ENCODE results near the gene OGN. TPM values are rescaled to one million over a fixed set of nuclear protein-coding genes. Genes with fewer than 3 reads are reported as not detected.

OGN gene
- total and polyA plus RNA-seq, 2 experiments from 2014 or later = 16.7 to 43.5 TPM

- Histone ChIP-seq H3K4me2 (no peak overlapping the region), H2AFZ (no peak overlapping the region), H3K9me3 (ENCODE audit: low read depth) (no peaks in the 10 kb centered on the region), H3K4me3 (no peak overlapping the region), H3K9me2 (replicated peaks; ENCODE audit: insufficient read depth) (no peaks in the 10 kb centered on the region), H3K4me1 (ENCODE audit: insufficient read depth) (no peaks in the 10 kb centered on the region), H3K36me3 (replicated peaks; ENCODE audit: insufficient read depth, low read depth) (no peaks in the 10 kb centered on the region), H3K27ac (no peak overlapping the region), H3K27me3 (no peaks in the 10 kb centered on the region), H4K20me1 (ENCODE audit: insufficient read depth, poor library complexity, severe bottlenecking) (no peaks in the 10 kb centered on the region), H3K79me2 (no peaks in the 10 kb centered on the region)
- no peak for TF ChIP-seq CTCF (IDR thresholded peaks at IDR 0.05; ENCODE audit: poor library complexity)
- no peak for TF ChIP-seq EZH2phosphoT487 (IDR thresholded peaks at IDR 0.05; ENCODE audit: low read depth, severe bottlenecking, unreplicated experiment)
- TF ChIP-seq EZH2 (IDR thresholded peaks at IDR 0.05; ENCODE audit: borderline replicate concordance) = no peak
- DNase-seq (ENCODE audit: low spot score) = no peak
- WGBS (ENCODE audit: low lambda C conversion rate, missing lambda C conversion rate) = 100% methylated on average over 1 of the region's 1 CpG
Measured at GRCh38 chr9:92435263-92435662, 30.9 kb upstream of the OGN start.

DNA sequence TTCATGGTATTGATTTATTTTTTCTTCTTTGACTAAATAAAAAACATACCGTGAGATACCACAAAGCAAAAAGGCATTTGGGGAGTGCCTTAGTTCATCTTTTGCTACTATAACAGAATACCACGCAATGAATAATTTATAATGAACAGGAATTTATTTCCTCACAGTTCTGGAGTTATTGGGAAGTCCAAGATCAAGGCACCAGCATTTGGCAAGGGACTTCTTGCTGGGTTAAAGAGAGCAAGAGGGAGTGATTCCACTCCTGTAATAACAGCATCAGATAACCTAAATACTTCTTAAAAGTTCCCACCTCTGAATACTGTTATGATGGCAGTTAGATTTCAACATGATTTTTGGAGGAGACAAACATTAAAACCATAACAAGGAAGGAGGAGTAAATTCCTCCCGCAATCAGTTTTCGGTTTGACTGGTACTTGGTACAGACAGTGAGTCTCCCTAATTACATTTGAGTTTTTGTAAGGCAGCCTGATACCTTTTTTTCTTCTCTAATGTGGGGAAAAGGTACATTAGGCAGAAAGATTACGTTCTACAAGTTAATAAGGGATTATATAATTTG, 28.7 kb upstream of the OGN start:
- Histone ChIP-seq H3K4me1 (ENCODE audit: insufficient read depth) (no peaks in the 10 kb centered on the region), H3K4me2 (no peak overlapping the region), H3K9me2 (replicated peaks; ENCODE audit: insufficient read depth) (no peaks in the 10 kb centered on the region), H2AFZ (no peak overlapping the region), H3K36me3 (replicated peaks; ENCODE audit: insufficient read depth, low read depth) (no peaks in the 10 kb centered on the region), H3K9me3 (ENCODE audit: low read depth) (no peaks in the 10 kb centered on the region), H3K79me2 (no peaks in the 10 kb centered on the region), H3K27ac (no peak overlapping the region), H3K4me3 (no peak overlapping the region), H4K20me1 (ENCODE audit: insufficient read depth, poor library complexity, severe bottlenecking) (no peaks in the 10 kb centered on the region), H3K27me3 (no peaks in the 10 kb centered on the region)
- no peak for DNase-seq (ENCODE audit: low spot score)
- TF ChIP-seq EZH2phosphoT487 (IDR thresholded peaks at IDR 0.05; ENCODE audit: low read depth, severe bottlenecking, unreplicated experiment) (no peak), EZH2 (IDR thresholded peaks at IDR 0.05; ENCODE audit: borderline replicate concordance) (no peak), CTCF (IDR thresholded peaks at IDR 0.05; ENCODE audit: poor library complexity) (no peak)
- 90% methylated on average over 5 of the region's 5 CpGs for WGBS (ENCODE audit: low lambda C conversion rate, missing lambda C conversion rate)

DNA sequence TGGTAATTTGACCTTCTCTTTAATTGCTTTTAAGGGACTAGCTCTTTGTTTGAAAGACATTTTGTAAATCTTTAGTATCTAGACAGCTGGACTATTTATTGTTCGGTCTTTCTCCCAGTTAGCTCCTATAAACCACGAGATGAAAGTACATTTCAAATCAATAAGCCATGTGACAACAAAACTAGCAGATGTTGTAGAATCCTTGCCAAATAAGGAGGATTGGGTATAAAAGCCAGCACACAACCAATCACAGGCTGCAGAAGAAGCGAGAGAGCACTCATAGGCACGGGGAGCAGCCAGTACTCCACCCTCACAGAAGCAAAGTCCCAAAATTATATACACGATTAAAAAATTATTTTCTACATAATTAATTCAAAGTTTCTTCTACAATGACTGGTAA, 28.0 kb upstream of the OGN start:
- H3K9me2 ChIP-seq (replicated peaks; ENCODE audit: insufficient read depth) = no peaks in the 10 kb centered on the region
- H3K4me2 ChIP-seq = no peak overlapping the region
- H3K27ac ChIP-seq = no peak overlapping the region
- H3K9me3 ChIP-seq (ENCODE audit: low read depth) = no peaks in the 10 kb centered on the region
- H3K79me2 ChIP-seq = no peaks in the 10 kb centered on the region
- no peak for DNase-seq (ENCODE audit: low spot score)
- 78% methylated on average over 5 of the region's 5 CpGs for WGBS (ENCODE audit: low lambda C conversion rate, missing lambda C conversion rate)
- no peak overlapping the region for H2AFZ ChIP-seq
- TF ChIP-seq EZH2phosphoT487 (IDR thresholded peaks at IDR 0.05; ENCODE audit: low read depth, severe bottlenecking, unreplicated experiment) = no peak
- TF ChIP-seq CTCF (IDR thresholded peaks at IDR 0.05; ENCODE audit: poor library complexity) = no peak
- no peak for TF ChIP-seq EZH2 (IDR thresholded peaks at IDR 0.05; ENCODE audit: borderline replicate concordance)
- H4K20me1 ChIP-seq (ENCODE audit: insufficient read depth, poor library complexity, severe bottlenecking) = no peaks in the 10 kb centered on the region
- no peak overlapping the region for H3K4me3 ChIP-seq
- H3K4me1 ChIP-seq (ENCODE audit: insufficient read depth) = no peaks in the 10 kb centered on the region
- H3K36me3 ChIP-seq (replicated peaks; ENCODE audit: insufficient read depth, low read depth) = no peaks in the 10 kb centered on the region
- no peaks in the 10 kb centered on the region for H3K27me3 ChIP-seq
